ENCODE results near the gene PTOV1.
A peak's percentile ranks its signal among the peaks of the same experiment; 100 is the strongest.

GRCh38 chr19:49858088-49858985 lies 7.4 kb downstream of the PTOV1 start:
- TF ChIP-seq CTCF (conservative IDR thresholded peaks at IDR 0.05; ENCODE audit: low read length) (0 out of 2 replicates have a peak, but pooled peaks have one; percentile 22), EZH2phosphoT487 (IDR thresholded peaks at IDR 0.05; ENCODE audit: borderline replicate concordance, low read depth, low read length) (no peak)
